WI38 (cell line): Measurements from ENCODE around the gene SERINC5.

Experiments used
- H3K4me3 ChIP-seq: 2 replicates; pipeline ENCODE4 v1.5.1; 2011; ENCODE audit warnings: low read depth, mild to moderate bottlenecking, control low read depth, low read length
- TF ChIP-seq, protein P1 (sequence below): IDR thresholded peaks from 2 replicates; pipeline ENCODE4 v1.5.1; 2012; ENCODE audit warnings: low read depth, mild to moderate bottlenecking, control low read depth, low read length

The SERINC5 gene

GRCh38 chr5:80195837-80196400 lies 59.9 kb downstream of the SERINC5 start:
- no peak overlapping the region for H3K4me3 ChIP-seq
- TF ChIP-seq, protein P1, sequence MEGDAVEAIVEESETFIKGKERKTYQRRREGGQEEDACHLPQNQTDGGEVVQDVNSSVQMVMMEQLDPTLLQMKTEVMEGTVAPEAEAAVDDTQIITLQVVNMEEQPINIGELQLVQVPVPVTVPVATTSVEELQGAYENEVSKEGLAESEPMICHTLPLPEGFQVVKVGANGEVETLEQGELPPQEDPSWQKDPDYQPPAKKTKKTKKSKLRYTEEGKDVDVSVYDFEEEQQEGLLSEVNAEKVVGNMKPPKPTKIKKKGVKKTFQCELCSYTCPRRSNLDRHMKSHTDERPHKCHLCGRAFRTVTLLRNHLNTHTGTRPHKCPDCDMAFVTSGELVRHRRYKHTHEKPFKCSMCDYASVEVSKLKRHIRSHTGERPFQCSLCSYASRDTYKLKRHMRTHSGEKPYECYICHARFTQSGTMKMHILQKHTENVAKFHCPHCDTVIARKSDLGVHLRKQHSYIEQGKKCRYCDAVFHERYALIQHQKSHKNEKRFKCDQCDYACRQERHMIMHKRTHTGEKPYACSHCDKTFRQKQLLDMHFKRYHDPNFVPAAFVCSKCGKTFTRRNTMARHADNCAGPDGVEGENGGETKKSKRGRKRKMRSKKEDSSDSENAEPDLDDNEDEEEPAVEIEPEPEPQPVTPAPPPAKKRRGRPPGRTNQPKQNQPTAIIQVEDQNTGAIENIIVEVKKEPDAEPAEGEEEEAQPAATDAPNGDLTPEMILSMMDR: no peak

DNA sequence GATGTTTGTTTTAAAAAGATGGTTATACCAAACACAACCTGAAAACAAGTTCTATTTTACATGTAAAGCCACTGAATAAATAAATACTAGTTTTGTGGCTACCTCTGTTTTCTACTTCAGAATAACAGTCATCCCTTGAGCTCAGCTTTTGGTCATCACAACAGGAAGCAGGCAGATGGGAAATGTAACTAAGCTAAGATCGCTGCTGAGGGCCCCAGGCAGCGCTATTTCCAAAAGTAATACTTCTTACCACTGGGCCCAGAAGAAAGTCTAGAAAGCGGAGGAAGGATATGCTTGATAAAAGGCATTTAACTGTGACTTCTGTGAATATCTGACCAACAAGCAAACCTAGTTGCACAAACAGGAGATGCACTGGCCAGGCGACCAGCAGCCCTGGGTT lies 61.4 kb downstream of the SERINC5 start:
- H3K4me3 ChIP-seq: no peak overlapping the region
- TF ChIP-seq, protein P1: no peak

- TF ChIP-seq, protein P1: no peak
- H3K4me3 ChIP-seq: no peak overlapping the region
Measured at GRCh38 chr5:80193401-80193800, 62.4 kb downstream of the SERINC5 start.

DNA sequence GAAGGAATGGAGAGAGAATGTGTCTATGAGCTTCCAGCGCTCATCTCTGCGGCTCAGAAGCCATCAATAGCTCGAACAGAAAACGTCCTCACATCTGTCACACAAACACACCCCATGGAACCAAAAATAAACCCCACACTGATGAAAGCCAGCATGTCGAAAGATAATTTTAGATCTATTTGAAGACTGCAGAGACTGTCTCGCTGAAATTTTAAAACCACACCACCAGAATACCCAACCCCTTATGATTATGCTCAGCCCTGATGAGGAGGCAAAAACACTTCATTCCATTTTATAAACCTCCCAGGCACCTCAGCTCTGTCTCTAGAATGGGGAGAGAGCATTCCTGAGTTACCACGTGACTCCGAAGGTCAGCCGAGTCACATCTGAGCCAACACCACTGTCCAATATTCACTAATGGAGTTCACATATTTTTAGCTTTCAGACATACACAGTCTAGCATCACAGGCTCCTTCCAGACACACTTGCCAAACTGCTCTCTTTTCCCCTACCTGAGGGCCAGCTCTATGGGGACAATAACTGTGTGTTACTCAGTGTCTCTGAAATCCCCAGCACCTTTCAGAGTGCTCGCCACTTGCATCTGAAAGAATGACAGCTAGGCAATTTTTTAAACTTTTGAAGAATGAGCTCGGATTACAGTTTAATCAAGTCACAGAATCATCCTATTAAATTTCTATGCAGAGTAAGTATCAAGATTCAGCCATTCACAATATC lies 63.2 kb downstream of the SERINC5 start:
- no peak overlapping the region for H3K4me3 ChIP-seq
- TF ChIP-seq, protein P1: no peak

DNA sequence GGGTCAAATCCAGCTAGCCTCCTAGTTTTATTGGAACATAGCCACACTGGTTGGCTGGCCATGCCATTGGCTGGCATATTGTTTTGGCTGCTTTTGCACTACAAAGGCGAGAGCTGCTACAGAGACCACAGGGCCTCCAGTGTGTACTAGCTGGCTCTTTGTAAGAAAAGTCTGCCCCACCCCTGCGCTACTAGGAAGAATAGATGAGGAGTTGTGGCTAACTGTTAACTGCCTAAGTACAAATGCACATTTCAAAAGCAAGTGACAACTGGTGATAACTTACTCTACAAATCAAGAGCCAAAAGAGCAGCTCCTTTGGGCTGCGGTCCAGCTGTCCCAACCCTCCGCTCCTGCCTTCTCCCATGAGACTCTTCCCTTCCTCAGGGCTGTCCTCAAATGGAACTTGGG lies 63.9 kb downstream of the SERINC5 start:
- TF ChIP-seq, protein P1: no peak
- H3K4me3 ChIP-seq: no peak overlapping the region

- TF ChIP-seq, protein P1: no peak
- no peak overlapping the region for H3K4me3 ChIP-seq
Measured at GRCh38 chr5:80191397-80191796, 64.5 kb downstream of the SERINC5 start.

GRCh38 chr5:80190960-80191359 lies 64.9 kb downstream of the SERINC5 start:
- H3K4me3 ChIP-seq: no peak overlapping the region
- TF ChIP-seq, protein P1: no peak
